ENCODE measurements around the gene SCGB1D2. TPM values are rescaled to one million over a fixed set of nuclear protein-coding genes. Genes with fewer than 3 reads are reported as not detected.
"Not testable (repeated sequence)": the region's sequence is repeated elsewhere in the genome, so short reads cannot be mapped to it uniquely, and the experiment has no call there.

Gene SCGB1D2
- not detected in 2 replicates for total RNA-seq (2014; rRNA removed; shearing (Covaris generic))
- not detected in 2 replicates for polyA plus RNA-seq (2016; fragmentation: Nextera tagmentation; extraction: Ambion mirVana)

- Histone ChIP-seq H3K27me3 (replicated peaks; ENCODE audit: insufficient read depth) (peaks cover 5% of the 10 kb centered on the region; the same call in 1 of the 2 replicates), H3F3A (ENCODE audit: insufficient read depth) (no peaks in the 10 kb centered on the region), H3K4me3 (no peak within 1 kb of the TSS), H3K4me2 (ENCODE audit: unreplicated experiment) (no peak within 1 kb of the TSS), H3K9me3 (ENCODE audit: low read depth) (no peaks in the 10 kb centered on the region), H3K9me2 (ENCODE audit: insufficient read depth) (no peaks in the 10 kb centered on the region), H2AFZ (no peak within 1 kb of the TSS), H3K9ac (no peak within 1 kb of the TSS), H3K79me2 (ENCODE audit: insufficient read depth) (no peaks in the 10 kb centered on the region), H3K36me3 (ENCODE audit: low read depth) (no peaks in the 10 kb centered on the region), H3K27ac (no peak within 1 kb of the TSS), H4K20me1 (ENCODE audit: insufficient read depth) (no peaks in the 10 kb centered on the region), H3K4me1 (ENCODE audit: insufficient read depth) (no peaks in the 10 kb centered on the region)
- in situ Hi-C loops (cut with MboI), result no loop called here
- no peak for DNase-seq
- 0 to 3% methylated on average over 3 of the region's 3 CpGs for WGBS, 2 experiments (ENCODE audit: low coverage in 1 of 2, low lambda C conversion rate in 2 of 2, missing lambda C conversion rate in 2 of 2)
- TF ChIP-seq EZH2 (IDR thresholded peaks at IDR 0.05; ENCODE audit: insufficient read depth, poor library complexity, severe bottlenecking) (no peak), EZH2phosphoT487 (IDR thresholded peaks at IDR 0.05; ENCODE audit: insufficient read depth, low read depth) (no peak)
Observed at GRCh38 chr11:62242021-62242420, at the start of gene SCGB1D2. Gene SCGB1D2, plus strand, starts transcription at chr11:62242239. Its CDS starts 69 bp downstream, at chr11:62242308.

- Histone ChIP-seq H3K4me1 (ENCODE audit: insufficient read depth) (no peaks in the 10 kb centered on the region), H3K27ac (no peak overlapping the region), H3K9ac (no peak overlapping the region), H3K4me3 (no peak overlapping the region), H3F3A (ENCODE audit: insufficient read depth) (no peaks in the 10 kb centered on the region), H3K79me2 (ENCODE audit: insufficient read depth) (no peaks in the 10 kb centered on the region), H3K4me2 (ENCODE audit: unreplicated experiment) (no peak overlapping the region), H3K9me2 (ENCODE audit: insufficient read depth) (no peaks in the 10 kb centered on the region), H3K9me3 (ENCODE audit: low read depth) (no peaks in the 10 kb centered on the region), H2AFZ (no peak overlapping the region), H4K20me1 (ENCODE audit: insufficient read depth) (no peaks in the 10 kb centered on the region), H3K36me3 (ENCODE audit: low read depth) (no peaks in the 10 kb centered on the region), H3K27me3 (replicated peaks; ENCODE audit: insufficient read depth) (peaks cover 12% of the 10 kb centered on the region)
- 38 to 49% methylated on average over 4 of the region's 4 CpGs for WGBS, 2 experiments (ENCODE audit: low coverage in 1 of 2, low lambda C conversion rate in 2 of 2, missing lambda C conversion rate in 2 of 2)
- in situ Hi-C loops (cut with MboI), result no loop called here
- peak; percentile 15 for DNase-seq
- TF ChIP-seq EZH2 (IDR thresholded peaks at IDR 0.05; ENCODE audit: insufficient read depth, poor library complexity, severe bottlenecking), result no peak
- TF ChIP-seq EZH2phosphoT487 (IDR thresholded peaks at IDR 0.05; ENCODE audit: insufficient read depth, low read depth), result no peak
Observed at GRCh38 chr11:62193952-62194351, 48.1 kb upstream of the SCGB1D2 start.

- H3K9me2 ChIP-seq (ENCODE audit: insufficient read depth); H4K20me1 ChIP-seq (ENCODE audit: insufficient read depth); H3K27ac ChIP-seq; H3K4me1 ChIP-seq (ENCODE audit: insufficient read depth); H3K4me2 ChIP-seq (ENCODE audit: unreplicated experiment); H3K79me2 ChIP-seq (ENCODE audit: insufficient read depth); H3F3A ChIP-seq (ENCODE audit: insufficient read depth); H2AFZ ChIP-seq; H3K36me3 ChIP-seq (ENCODE audit: low read depth); in situ Hi-C loops (cut with MboI); H3K9ac ChIP-seq; DNase-seq; H3K9me3 ChIP-seq (ENCODE audit: low read depth); H3K4me3 ChIP-seq: not testable (repeated sequence)
- H3K27me3 ChIP-seq (replicated peaks; ENCODE audit: insufficient read depth), result peaks cover 15% of the 10 kb centered on the region
- 0 to 2% methylated on average over 3 to 4 of the region's 9 CpGs for WGBS, 2 experiments (ENCODE audit: low coverage in 1 of 2, low lambda C conversion rate in 2 of 2, missing lambda C conversion rate in 2 of 2)
Observed at GRCh38 chr11:62195010-62195409, 47.0 kb upstream of the SCGB1D2 start.

- H3K9ac ChIP-seq, result no peak overlapping the region
- H3K27ac ChIP-seq, result no peak overlapping the region
- no peaks in the 10 kb centered on the region for H3F3A ChIP-seq (ENCODE audit: insufficient read depth)
- 28% methylated on average over 7 of the region's 7 CpGs for WGBS, 2 experiments (ENCODE audit: low coverage in 1 of 2, low lambda C conversion rate in 2 of 2, missing lambda C conversion rate in 2 of 2)
- no peaks in the 10 kb centered on the region for H3K4me1 ChIP-seq (ENCODE audit: insufficient read depth)
- in situ Hi-C loops (cut with MboI), result no loop called here
- H4K20me1 ChIP-seq (ENCODE audit: insufficient read depth), result no peaks in the 10 kb centered on the region
- no peaks in the 10 kb centered on the region for H3K9me3 ChIP-seq (ENCODE audit: low read depth)
- H2AFZ ChIP-seq, result no peak overlapping the region
- no peak overlapping the region for H3K4me2 ChIP-seq (ENCODE audit: unreplicated experiment)
- no peaks in the 10 kb centered on the region for H3K9me2 ChIP-seq (ENCODE audit: insufficient read depth)
- TF ChIP-seq EZH2phosphoT487 (IDR thresholded peaks at IDR 0.05; ENCODE audit: insufficient read depth, low read depth) (no peak), EZH2 (IDR thresholded peaks at IDR 0.05; ENCODE audit: insufficient read depth, poor library complexity, severe bottlenecking) (no peak)
- H3K4me3 ChIP-seq, result no peak overlapping the region
- no peaks in the 10 kb centered on the region for H3K79me2 ChIP-seq (ENCODE audit: insufficient read depth)
- peaks cover 21% of the 10 kb centered on the region for H3K27me3 ChIP-seq (replicated peaks; ENCODE audit: insufficient read depth)
- no peak for DNase-seq
- H3K36me3 ChIP-seq (ENCODE audit: low read depth), result no peaks in the 10 kb centered on the region
Observed at GRCh38 chr11:62195945-62196344, 46.1 kb upstream of the SCGB1D2 start.

- WGBS, 2 experiments (ENCODE audit: low coverage in 1 of 2, low lambda C conversion rate in 2 of 2, missing lambda C conversion rate in 2 of 2), result 44 to 60% methylated on average over 2 of the region's 2 CpGs
- DNase-seq; H3K9me2 ChIP-seq (ENCODE audit: insufficient read depth); H3K27ac ChIP-seq; H3K4me3 ChIP-seq; H4K20me1 ChIP-seq (ENCODE audit: insufficient read depth); H3K9ac ChIP-seq; H2AFZ ChIP-seq; H3K79me2 ChIP-seq (ENCODE audit: insufficient read depth); H3K4me1 ChIP-seq (ENCODE audit: insufficient read depth); in situ Hi-C loops (cut with MboI); H3K4me2 ChIP-seq (ENCODE audit: unreplicated experiment); H3K36me3 ChIP-seq (ENCODE audit: low read depth); H3K9me3 ChIP-seq (ENCODE audit: low read depth); H3F3A ChIP-seq (ENCODE audit: insufficient read depth): not testable (repeated sequence)
- peaks cover 14% of the 10 kb centered on the region for H3K27me3 ChIP-seq (replicated peaks; ENCODE audit: insufficient read depth)
Observed at GRCh38 chr11:62197400-62197799, 44.6 kb upstream of the SCGB1D2 start.

Data from GM23248 (cell line).